ENCODE results near the gene TSC2.

Gene TSC2

DNA sequence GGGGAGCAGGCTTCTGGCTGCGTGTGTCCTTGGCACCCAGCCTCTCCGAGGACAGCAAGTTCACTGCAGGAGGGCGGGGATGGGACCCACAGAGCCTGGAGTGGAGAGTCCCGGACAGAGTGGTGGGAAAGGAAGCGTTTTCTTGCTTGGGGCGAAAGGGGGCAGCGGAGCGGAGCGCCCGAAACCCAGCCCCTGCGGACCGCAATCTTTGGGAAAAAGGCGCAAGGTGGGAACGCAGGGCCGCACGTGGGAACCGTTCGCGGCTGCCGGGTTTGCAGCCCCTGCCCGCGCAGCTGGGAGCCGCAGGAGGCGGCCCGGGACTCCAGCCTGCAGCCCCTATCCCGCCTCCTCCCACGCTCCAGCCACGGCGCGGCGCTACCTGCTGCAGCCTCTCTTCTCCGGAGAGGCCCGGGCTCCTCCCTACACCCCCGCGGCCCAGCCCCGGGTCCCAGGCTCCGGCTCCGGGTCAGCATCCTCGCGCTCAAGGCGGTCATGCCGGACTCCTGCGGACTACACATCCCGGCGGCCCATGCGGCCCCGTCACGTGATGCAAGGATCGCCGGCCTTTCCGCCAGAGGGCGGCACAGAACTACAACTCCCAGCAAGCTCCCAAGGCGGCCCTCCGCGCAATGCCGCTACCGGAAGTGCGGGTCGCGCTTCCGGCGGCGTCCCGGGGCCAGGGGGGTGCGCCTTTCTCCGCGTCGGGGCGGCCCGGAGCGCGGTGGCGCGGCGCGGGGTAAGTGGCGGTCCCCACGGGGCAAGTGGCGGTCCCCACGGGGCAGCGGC lies at the start of gene TSC2, which contains the start of gene NTHL1:
TSS of gene TSC2 (plus strand) at position 656 of the 786 bp plus-strand sequence. CDS start 631 bp downstream, outside the sequence.
TSS of gene NTHL1 (minus strand) at position 505 of the 786 bp plus-strand sequence. CDS start at position 494, 11 bp downstream.
- TF ChIP-seq, protein P1, sequence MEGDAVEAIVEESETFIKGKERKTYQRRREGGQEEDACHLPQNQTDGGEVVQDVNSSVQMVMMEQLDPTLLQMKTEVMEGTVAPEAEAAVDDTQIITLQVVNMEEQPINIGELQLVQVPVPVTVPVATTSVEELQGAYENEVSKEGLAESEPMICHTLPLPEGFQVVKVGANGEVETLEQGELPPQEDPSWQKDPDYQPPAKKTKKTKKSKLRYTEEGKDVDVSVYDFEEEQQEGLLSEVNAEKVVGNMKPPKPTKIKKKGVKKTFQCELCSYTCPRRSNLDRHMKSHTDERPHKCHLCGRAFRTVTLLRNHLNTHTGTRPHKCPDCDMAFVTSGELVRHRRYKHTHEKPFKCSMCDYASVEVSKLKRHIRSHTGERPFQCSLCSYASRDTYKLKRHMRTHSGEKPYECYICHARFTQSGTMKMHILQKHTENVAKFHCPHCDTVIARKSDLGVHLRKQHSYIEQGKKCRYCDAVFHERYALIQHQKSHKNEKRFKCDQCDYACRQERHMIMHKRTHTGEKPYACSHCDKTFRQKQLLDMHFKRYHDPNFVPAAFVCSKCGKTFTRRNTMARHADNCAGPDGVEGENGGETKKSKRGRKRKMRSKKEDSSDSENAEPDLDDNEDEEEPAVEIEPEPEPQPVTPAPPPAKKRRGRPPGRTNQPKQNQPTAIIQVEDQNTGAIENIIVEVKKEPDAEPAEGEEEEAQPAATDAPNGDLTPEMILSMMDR (conservative IDR thresholded peaks at IDR 0.05): no peak; the same call in 1 of the 2 replicates
- H3K27ac ChIP-seq: peak within 1 kb of the TSS; percentile 81

DNA sequence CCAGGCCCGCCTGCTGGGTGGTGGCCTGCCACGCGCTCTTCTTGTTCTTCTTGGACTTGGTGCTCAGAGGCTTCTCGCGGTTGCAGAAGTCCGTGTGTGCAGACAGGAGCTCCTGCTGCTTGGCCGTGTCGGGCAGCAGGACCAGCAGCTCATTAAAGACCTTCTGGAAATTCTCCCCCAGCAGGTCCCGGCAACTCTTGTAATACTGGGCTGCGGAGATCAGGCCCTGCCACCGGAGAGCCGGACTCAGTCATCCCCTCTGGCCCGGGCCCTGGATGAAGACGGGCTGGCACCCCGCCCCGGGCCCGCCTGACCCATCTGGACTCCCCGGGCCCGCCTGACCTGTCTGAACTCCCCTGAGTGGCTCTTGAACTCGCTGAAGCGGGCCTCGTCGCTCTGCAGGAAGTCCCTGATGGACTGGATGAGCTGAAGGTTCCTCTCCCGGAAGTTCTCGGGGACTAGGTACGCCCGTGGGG lies 49.4 kb upstream of the TSC2 start:
- TF ChIP-seq, protein P1 (conservative IDR thresholded peaks at IDR 0.05): no peak
- no peak overlapping the region for H3K27ac ChIP-seq

DNA sequence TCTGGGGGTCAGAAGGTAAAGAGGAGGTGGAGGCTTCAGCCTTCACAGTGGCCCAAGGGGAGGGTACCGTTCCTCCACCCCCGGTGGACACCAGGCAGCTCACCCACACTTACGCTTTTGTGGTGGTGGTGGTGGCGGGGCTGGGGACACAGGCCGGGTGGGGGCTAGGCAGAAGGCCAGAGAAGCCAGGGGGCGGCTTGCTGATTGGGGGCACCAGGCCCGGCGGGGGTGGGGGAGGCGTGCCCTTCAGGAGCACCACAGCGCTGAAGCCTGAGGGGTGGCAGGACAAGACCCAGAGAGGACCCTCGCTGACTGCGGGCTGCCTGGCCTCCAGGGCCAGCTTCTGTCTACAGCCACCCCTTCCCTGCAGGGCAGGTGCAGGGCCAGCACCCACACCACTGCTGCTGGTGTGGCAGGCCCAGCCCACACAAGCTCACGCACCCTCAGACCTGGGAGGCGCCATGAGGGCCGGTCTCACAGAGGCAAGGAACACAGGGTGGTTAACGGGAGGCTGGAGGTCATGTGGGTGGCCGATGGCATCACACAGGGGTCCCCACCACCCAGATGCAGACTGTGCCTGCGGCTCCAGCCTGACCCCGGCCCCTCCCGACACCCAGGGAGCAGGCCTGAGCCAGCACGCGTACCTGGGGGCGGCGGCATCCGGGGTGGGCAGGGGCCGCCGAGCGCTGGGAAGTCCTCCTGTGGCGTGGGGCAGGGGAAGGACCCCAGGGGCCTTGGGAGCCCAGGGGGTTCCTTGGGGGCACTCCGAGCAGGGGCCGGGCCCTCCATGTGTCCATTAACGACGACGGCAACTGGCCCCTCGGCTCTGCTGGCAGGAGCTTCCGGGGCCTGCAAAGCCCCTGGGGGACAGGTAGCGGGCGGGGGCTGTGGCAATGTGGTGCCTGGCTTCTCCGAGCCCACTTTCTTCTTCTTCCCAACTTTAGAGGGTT lies 48.7 kb upstream of the TSC2 start:
- TF ChIP-seq, protein P1 (conservative IDR thresholded peaks at IDR 0.05): no peak
- no peak overlapping the region for H3K27ac ChIP-seq

DNA sequence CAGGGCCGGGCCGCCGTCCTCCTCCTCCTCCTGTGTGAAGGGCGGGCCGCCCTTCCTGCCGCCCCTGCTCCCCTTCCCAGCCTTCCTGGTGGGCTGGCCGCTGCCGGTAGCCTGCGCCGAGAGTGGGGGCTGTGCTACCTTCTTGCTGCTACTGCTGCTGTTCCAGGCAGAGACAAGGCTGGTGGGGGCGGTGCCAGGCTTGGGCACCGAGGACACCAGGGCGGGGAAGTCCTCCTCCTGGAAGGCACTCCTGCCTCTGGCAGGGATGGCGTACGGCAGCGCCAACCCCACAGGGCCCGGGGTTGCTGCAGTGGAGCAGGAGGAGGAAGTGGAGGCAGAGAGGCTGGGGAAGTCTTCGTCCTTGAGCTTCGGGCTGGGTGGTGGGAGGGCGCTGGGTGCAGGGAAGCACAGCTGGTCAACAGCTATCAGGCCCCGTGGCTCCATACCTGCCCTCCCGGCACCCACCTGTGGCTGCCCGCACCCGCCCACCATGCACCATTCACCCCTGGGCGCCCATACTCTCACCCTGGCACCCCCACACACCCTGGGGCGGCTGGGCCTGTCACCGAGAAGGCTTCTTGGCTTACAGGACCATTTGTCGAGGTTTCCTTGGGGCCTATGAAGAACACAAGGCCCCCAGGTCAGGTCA lies 47.8 kb upstream of the TSC2 start:
- no peak overlapping the region for H3K27ac ChIP-seq
- TF ChIP-seq, protein P1 (conservative IDR thresholded peaks at IDR 0.05): no peak

DNA sequence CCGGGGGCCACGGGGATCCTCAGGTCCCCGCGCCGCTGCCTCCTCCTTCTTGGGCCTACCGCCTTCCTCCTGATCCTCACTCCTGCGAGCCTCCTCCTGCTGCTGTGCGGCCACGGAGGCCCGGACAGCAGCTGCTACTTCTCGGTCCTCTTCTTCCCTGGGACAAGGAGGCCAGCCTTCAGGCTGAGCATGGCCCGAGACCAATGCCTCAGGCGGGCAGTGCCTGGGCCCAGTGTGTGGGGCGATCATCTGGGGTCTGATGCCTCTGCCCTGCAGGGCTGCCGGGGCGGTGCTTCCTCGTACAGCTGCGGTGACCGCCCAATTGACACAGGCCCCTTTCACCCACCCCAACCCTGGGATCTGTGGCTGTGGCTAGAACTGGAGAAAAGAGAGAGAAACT lies 46.8 kb upstream of the TSC2 start:
- TF ChIP-seq, protein P1 (conservative IDR thresholded peaks at IDR 0.05): no peak

DNA sequence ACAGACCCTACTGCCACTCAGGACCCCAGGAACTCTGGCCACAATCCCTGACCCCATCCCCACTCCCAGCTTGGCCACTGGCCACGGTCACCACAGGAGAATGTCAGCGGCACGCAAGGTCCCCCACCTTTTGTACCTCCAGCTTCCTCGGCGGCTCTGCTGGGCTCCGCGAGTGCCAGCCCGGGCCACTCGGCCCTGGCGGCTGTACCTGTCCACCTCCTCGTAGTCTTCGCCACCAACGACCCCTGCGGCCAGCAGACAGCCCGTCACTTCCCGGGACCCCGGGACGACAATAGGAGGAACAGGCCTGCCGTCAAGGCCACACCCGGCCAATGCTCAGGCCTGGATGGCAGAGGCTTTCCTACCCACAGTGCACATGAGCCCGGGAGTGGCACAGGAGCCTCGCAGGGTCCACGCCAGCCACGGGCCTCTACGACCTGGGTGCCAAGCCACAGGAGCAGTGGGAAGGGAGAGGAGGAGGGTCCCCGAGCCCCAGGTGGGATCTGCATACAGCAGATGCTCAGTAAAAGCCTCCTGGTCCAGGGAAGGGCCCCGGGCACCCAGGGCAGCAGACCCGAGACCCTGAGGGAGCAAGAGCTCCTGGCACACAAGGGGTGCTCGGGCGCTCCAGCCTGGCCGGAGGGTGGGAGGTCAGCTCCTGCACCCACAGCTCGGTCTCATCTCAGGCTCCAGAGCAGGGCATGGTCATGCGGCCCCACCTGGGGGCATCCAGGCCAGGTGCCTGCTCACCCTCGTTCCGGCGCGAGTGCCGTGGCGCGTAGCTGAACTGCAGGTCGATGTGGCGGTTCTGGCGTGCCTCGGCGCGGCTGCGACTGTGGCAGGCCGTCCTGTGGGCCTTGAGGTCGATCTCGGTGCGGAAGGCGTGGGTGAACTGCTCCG lies 46.1 kb upstream of the TSC2 start:
- TF ChIP-seq, protein P1 (conservative IDR thresholded peaks at IDR 0.05): no peak
- no peak overlapping the region for H3K27ac ChIP-seq

More for the DNA sequence above, 46.8 kb upstream of the TSC2 start:
- H3K27ac ChIP-seq: no peak overlapping the region
